ENCODE data around the gene NUAK1. TPM values are rescaled to one million over a fixed set of nuclear protein-coding genes. Genes with fewer than 3 reads are reported as not detected.

NUAK1 gene
- total and polyA plus RNA-seq, 2 experiments from 2014 or later, result 13.4 to 29.6 TPM

DNA sequence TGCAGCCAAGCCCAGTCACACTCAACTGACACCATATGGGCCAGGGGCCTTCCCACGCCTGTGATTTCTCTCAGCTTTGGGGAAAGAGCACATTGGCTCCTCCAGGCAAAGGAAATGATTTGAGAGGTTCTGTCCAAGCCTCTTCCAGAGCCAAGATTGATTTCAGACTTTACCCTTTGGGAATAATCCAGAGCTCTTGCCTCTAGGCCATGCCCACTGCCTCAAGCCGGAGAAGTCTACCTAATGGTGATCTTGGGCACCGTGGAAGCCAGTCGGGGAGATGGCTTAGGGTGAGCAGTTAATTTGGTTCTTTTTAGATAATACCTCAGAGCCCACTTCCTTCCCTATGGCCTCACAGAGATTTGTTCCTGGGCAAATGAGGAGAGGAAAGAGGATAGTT, 45.0 kb upstream of the NUAK1 start:
- WGBS, 2 experiments (ENCODE audit: low coverage in 1 of 2, low lambda C conversion rate in 2 of 2, missing lambda C conversion rate in 2 of 2), result 92 to 94% methylated on average over 4 of the region's 4 CpGs
- H3K4me3 ChIP-seq, result no peak overlapping the region
- H2AFZ ChIP-seq, result no peak overlapping the region
- H3K9me3 ChIP-seq (ENCODE audit: low read depth), result no peaks in the 10 kb centered on the region
- no peaks in the 10 kb centered on the region for H3K9me2 ChIP-seq (ENCODE audit: insufficient read depth)
- H3K27ac ChIP-seq, result no peak overlapping the region
- TF ChIP-seq EZH2phosphoT487 (IDR thresholded peaks at IDR 0.05; ENCODE audit: insufficient read depth, low read depth) (no peak), EZH2 (IDR thresholded peaks at IDR 0.05; ENCODE audit: insufficient read depth, poor library complexity, severe bottlenecking) (no peak)
- no peak overlapping the region for H3K9ac ChIP-seq
- no peaks in the 10 kb centered on the region for H3K4me1 ChIP-seq (ENCODE audit: insufficient read depth)
- DNase-seq, result no peak
- H3K27me3 ChIP-seq (replicated peaks; ENCODE audit: insufficient read depth), result no peaks in the 10 kb centered on the region
- H3F3A ChIP-seq (ENCODE audit: insufficient read depth), result no peaks in the 10 kb centered on the region
- in situ Hi-C loops (cut with MboI), result no loop called here
- no peaks in the 10 kb centered on the region for H4K20me1 ChIP-seq (ENCODE audit: insufficient read depth)
- H3K79me2 ChIP-seq (ENCODE audit: insufficient read depth), result no peaks in the 10 kb centered on the region
- H3K4me2 ChIP-seq (ENCODE audit: unreplicated experiment), result no peak overlapping the region
- no peaks in the 10 kb centered on the region for H3K36me3 ChIP-seq (ENCODE audit: low read depth)

DNA sequence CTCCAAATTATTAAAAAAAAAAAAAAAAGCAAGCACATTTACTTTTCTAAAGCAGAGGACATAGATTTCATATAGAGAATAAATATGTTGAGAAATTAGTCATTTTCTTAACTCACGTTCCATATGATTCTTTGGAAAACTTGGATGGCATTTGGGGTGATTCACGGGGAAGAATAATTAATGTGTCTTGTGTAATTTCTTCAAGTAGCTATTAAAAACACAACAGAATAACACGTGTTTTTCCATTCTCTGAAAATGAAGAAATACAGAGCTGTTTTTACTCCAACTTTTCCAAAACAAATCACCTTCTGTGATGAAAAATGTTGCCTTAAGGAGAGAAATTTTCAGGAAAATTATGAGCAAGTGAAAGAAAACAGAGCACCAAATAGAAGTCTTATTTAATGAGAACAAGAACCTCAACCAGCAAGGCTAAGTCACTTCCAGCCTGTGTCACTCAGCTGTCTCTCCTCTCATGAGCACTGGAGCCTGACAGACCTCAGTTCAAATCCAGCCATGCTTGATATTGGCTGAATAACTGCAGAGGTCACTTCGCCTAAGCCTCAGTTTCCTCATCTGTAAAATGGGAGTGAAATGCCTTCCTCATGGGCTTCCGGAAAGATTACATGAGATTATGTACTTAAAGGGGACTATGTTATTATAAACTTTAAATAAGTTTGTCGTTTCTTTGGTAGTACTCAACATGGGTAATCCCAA, 42.8 kb upstream of the NUAK1 start:
- Histone ChIP-seq H3K4me3 (no peak overlapping the region), H3K9me2 (ENCODE audit: insufficient read depth) (no peaks in the 10 kb centered on the region), H3K9ac (no peak overlapping the region), H3K4me1 (ENCODE audit: insufficient read depth) (no peaks in the 10 kb centered on the region), H3K9me3 (ENCODE audit: low read depth) (no peaks in the 10 kb centered on the region), H3K27me3 (replicated peaks; ENCODE audit: insufficient read depth) (no peaks in the 10 kb centered on the region; the same call in 1 of the 2 replicates), H3K36me3 (ENCODE audit: low read depth) (no peaks in the 10 kb centered on the region), H3K4me2 (ENCODE audit: unreplicated experiment) (no peak overlapping the region), H3K27ac (no peak overlapping the region), H4K20me1 (ENCODE audit: insufficient read depth) (no peaks in the 10 kb centered on the region), H3F3A (ENCODE audit: insufficient read depth) (no peaks in the 10 kb centered on the region), H2AFZ (no peak overlapping the region), H3K79me2 (ENCODE audit: insufficient read depth) (no peaks in the 10 kb centered on the region)
- TF ChIP-seq EZH2phosphoT487 (IDR thresholded peaks at IDR 0.05; ENCODE audit: insufficient read depth, low read depth) (no peak), EZH2 (IDR thresholded peaks at IDR 0.05; ENCODE audit: insufficient read depth, poor library complexity, severe bottlenecking) (no peak)
- in situ Hi-C loops (cut with MboI), result no loop called here
- peak; percentile 47 for DNase-seq
- 36 to 42% methylated on average over 6 of the region's 6 CpGs for WGBS, 2 experiments (ENCODE audit: low coverage in 1 of 2, low lambda C conversion rate in 2 of 2, missing lambda C conversion rate in 2 of 2)

DNA sequence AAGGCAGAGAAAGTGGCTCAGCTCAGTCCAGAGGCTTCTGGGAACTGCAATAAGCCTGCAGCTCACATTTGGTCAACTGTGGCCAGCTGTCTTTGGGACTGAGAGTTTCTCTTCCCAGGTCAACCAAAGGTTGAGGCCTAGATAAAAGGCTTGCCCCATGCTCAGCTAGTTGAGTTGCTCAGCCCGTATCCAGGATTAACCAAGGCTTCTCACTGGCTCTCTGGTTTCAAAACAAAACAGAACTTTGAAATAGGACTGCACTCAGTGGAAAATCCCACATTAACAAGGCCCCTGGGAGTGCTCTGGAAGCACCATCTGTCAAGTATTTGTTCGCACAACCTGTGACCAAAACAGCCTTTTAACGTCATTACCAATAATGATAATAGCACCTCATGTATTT, 40.3 kb upstream of the NUAK1 start:
- Histone ChIP-seq H3K9ac (no peak overlapping the region), H3K9me2 (ENCODE audit: insufficient read depth) (no peaks in the 10 kb centered on the region), H3K9me3 (ENCODE audit: low read depth) (no peaks in the 10 kb centered on the region), H2AFZ (no peak overlapping the region), H3K4me2 (ENCODE audit: unreplicated experiment) (no peak overlapping the region), H3K4me3 (no peak overlapping the region), H3K27ac (no peak overlapping the region), H3K79me2 (ENCODE audit: insufficient read depth) (no peaks in the 10 kb centered on the region), H3F3A (ENCODE audit: insufficient read depth) (no peaks in the 10 kb centered on the region), H3K27me3 (replicated peaks; ENCODE audit: insufficient read depth) (no peaks in the 10 kb centered on the region; the same call in 1 of the 2 replicates), H3K4me1 (ENCODE audit: insufficient read depth) (no peaks in the 10 kb centered on the region), H4K20me1 (ENCODE audit: insufficient read depth) (no peaks in the 10 kb centered on the region), H3K36me3 (ENCODE audit: low read depth) (no peaks in the 10 kb centered on the region)
- TF ChIP-seq EZH2 (IDR thresholded peaks at IDR 0.05; ENCODE audit: insufficient read depth, poor library complexity, severe bottlenecking) (no peak), EZH2phosphoT487 (IDR thresholded peaks at IDR 0.05; ENCODE audit: insufficient read depth, low read depth) (no peak)
- DNase-seq, result no peak
- WGBS, 2 experiments (ENCODE audit: low coverage in 1 of 2, low lambda C conversion rate in 2 of 2, missing lambda C conversion rate in 2 of 2), result 33% methylated on average over 3 of the region's 3 CpGs
- in situ Hi-C loops (cut with MboI), result no loop called here

DNA sequence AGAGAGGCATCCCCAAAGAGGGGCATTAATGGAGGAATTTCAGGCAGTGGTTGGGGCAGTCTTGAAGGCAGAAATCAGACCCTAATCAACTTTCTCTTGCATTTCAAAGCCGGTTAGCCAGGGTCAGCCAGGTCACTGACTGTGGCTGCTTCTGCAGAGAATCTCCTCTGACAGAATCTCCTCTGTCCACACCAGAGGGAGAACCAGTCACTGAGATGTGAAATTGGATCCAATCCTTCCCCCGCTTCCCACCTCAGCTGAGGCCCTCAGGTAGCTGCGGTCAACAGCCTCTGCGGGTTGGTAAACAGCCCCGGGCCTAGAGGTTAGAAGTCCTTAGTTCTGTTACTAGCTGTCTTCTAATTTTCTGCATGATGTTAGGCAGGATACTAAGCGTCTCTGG, 39.8 kb upstream of the NUAK1 start:
- Histone ChIP-seq H3K27ac (no peak overlapping the region), H4K20me1 (ENCODE audit: insufficient read depth) (no peaks in the 10 kb centered on the region), H3K4me2 (ENCODE audit: unreplicated experiment) (no peak overlapping the region), H2AFZ (no peak overlapping the region), H3K9me2 (ENCODE audit: insufficient read depth) (no peaks in the 10 kb centered on the region), H3K36me3 (ENCODE audit: low read depth) (no peaks in the 10 kb centered on the region), H3K79me2 (ENCODE audit: insufficient read depth) (no peaks in the 10 kb centered on the region), H3K9ac (no peak overlapping the region), H3K27me3 (replicated peaks; ENCODE audit: insufficient read depth) (peaks cover 3% of the 10 kb centered on the region; the same call in 1 of the 2 replicates), H3K4me1 (ENCODE audit: insufficient read depth) (no peaks in the 10 kb centered on the region), H3F3A (ENCODE audit: insufficient read depth) (no peaks in the 10 kb centered on the region), H3K9me3 (ENCODE audit: low read depth) (no peaks in the 10 kb centered on the region), H3K4me3 (no peak overlapping the region)
- WGBS, 2 experiments (ENCODE audit: low coverage in 1 of 2, low lambda C conversion rate in 2 of 2, missing lambda C conversion rate in 2 of 2), result 86 to 92% methylated on average over 6 of the region's 6 CpGs
- no peak for DNase-seq
- in situ Hi-C loops (cut with MboI), result no loop called here
- TF ChIP-seq EZH2 (IDR thresholded peaks at IDR 0.05; ENCODE audit: insufficient read depth, poor library complexity, severe bottlenecking) (no peak), EZH2phosphoT487 (IDR thresholded peaks at IDR 0.05; ENCODE audit: insufficient read depth, low read depth) (no peak)

Measured in GM23248 (cell line).